SH-SY5Y (cell line): Measurements from ENCODE around the gene LMOD2.

ENCODE experiments used
- GATA2 ChIP-seq: IDR thresholded peaks from 2 replicates; pipeline ENCODE4 v1.6.1; 2011; ENCODE audit warnings: mild to moderate bottlenecking, low read depth, low read length
- GATA3 ChIP-seq: IDR thresholded peaks from 2 replicates; pipeline ENCODE4 v1.6.1; 2011; ENCODE audit warnings: low read depth, mild to moderate bottlenecking, low read length, moderate library complexity

GRCh38 chr7:123645516-123645915 is 10.2 kb upstream of the LMOD2 start:
- TF ChIP-seq GATA2 = no peak
- no peak for TF ChIP-seq GATA3
